ENCODE data around the gene UFC1. TPM values are rescaled to one million over a fixed set of nuclear protein-coding genes. Genes with fewer than 3 reads are reported as not detected.

UFC1 gene
- total RNA-seq, 1 donor from 2014 or later = 92.2 TPM

DNA sequence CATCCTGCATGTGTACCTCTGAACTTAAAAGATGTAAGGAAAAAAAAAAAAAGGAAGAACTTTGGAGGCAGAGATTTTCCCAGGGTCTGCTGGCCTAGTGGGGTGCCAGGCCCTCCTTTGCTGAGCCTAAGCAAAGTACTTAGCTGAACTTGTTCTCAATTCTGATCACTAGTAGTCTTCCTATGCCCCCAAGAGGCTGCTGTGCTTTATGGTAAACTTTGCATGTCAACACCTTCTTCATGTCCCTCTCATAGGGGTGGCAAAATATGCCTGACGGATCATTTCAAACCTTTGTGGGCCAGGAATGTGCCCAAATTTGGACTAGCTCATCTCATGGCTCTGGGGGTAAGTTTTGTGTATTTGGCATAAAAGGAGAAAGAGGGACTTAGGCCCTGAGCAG lies 4.1 kb downstream of the UFC1 start:
- DNase-seq = no peak
- H3K4me3 ChIP-seq = no peak overlapping the region
- intact Hi-C loops (cut with DNase I) = no loop called here
- H3K27me3 ChIP-seq (ENCODE audit: low read depth) = no peaks in the 10 kb centered on the region
- ATAC-seq = no peak
- H3K4me1 ChIP-seq = peaks cover 48% of the 10 kb centered on the region
- no peak overlapping the region for H3K27ac ChIP-seq
- no peaks in the 10 kb centered on the region for H3K9me3 ChIP-seq
- H3K36me3 ChIP-seq = peaks cover 40% of the 10 kb centered on the region
- TF ChIP-seq, protein P1, sequence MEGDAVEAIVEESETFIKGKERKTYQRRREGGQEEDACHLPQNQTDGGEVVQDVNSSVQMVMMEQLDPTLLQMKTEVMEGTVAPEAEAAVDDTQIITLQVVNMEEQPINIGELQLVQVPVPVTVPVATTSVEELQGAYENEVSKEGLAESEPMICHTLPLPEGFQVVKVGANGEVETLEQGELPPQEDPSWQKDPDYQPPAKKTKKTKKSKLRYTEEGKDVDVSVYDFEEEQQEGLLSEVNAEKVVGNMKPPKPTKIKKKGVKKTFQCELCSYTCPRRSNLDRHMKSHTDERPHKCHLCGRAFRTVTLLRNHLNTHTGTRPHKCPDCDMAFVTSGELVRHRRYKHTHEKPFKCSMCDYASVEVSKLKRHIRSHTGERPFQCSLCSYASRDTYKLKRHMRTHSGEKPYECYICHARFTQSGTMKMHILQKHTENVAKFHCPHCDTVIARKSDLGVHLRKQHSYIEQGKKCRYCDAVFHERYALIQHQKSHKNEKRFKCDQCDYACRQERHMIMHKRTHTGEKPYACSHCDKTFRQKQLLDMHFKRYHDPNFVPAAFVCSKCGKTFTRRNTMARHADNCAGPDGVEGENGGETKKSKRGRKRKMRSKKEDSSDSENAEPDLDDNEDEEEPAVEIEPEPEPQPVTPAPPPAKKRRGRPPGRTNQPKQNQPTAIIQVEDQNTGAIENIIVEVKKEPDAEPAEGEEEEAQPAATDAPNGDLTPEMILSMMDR (IDR thresholded peaks at IDR 0.05) = no peak

DNA sequence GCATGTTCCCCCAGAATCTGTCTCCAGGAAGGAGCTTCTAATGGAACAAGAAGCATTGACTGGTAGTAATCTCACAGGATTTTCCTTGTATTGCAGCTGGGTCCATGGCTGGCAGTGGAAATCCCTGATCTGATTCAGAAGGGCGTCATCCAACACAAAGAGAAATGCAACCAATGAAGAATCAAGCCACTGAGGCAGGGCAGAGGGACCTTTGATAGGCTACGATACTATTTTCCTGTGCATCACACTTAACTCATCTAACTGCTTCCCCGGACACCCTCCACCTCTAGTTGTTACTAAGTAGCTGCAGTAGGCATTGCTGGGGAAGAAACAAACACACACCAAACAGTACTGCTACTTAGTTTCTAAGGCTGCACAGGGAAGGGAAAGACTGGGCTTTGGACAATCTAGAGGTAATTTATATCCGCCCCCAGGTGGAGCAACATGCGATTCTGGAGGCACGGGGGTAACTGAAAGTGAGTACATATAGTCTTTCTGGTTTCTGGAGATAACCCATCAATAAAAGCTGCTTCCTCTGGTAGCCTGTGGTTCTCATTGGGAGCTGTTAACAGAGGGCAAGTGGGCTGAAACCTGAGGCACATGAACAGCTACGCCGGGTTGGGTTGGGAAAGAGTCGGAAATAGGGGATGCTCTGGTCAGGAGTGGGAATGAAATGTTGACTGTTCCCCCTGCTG lies 4.7 kb downstream of the UFC1 start:
- H3K36me3 ChIP-seq = peaks cover 46% of the 10 kb centered on the region

DNA sequence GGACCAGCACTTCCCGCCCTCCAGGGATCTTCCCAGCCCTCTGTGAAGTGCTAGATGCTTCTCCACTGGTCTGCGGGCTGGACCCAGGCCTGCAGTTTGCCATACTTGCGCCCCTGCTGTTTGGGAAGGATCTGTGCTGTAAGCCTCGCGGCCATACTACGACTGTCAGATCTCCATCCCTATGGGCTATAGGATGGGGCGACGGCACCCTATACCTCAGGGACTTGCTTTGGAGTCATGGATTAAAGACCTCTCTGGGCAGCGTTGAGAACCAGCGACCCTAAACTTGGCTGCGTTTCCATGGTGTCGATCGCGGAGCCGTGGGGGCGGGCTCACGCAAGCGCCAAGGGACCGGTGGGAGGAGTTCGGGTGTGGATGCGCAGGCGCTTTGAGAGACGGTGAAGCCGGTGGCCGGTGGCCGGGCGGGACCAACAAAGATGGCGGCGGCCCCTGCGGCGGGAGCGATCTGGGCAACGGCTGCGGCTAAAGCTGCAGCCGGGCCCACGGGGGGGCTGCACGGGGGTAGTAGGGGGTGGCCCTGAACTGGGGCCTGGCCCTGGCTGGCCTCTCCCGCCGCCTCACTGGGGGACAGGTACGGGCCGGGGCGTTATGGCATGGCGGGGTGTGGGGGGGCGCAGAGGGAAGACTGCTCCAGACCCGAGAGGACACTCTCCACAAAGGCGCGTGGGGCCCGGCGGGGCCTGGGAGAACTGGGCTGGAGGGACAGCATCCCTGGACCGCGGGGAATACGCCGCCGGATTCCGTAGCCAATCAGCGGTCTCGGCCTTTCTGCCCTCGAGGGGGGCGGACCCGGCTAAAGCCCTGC lies 5.5 kb downstream of the UFC1 start, which contains the start of gene USP21:
USP21 (plus strand) TSS at position 414 of the 826 bp plus-strand sequence. CDS start 1,141 bp downstream, outside the sequence.
- Histone ChIP-seq H3K27ac (peak within 1 kb of the TSS; percentile 88), H3K4me1 (peaks cover 43% of the 10 kb centered on the region), H3K27me3 (ENCODE audit: low read depth) (no peaks in the 10 kb centered on the region), H3K4me3 (peak within 1 kb of the TSS; percentile 98), H3K36me3 (peaks cover 53% of the 10 kb centered on the region), H3K9me3 (no peaks in the 10 kb centered on the region)
- DNase-seq (peak; percentile 94), ATAC-seq (peak; percentile 95 to 98)
- intact Hi-C loops (cut with DNase I) = no loop called here
- TF ChIP-seq, protein P1 (IDR thresholded peaks at IDR 0.05) = peak; percentile 9

More for the DNA sequence above, 4.7 kb downstream of the UFC1 start:
- H3K27ac ChIP-seq = peak overlapping the region; percentile 88
- H3K4me3 ChIP-seq = peak overlapping the region; percentile 98
- ATAC-seq (no peak), DNase-seq (no peak)
- intact Hi-C loops (cut with DNase I) = no loop called here
- no peaks in the 10 kb centered on the region for H3K27me3 ChIP-seq (ENCODE audit: low read depth)
- peaks cover 43% of the 10 kb centered on the region for H3K4me1 ChIP-seq
- H3K9me3 ChIP-seq = no peaks in the 10 kb centered on the region
- TF ChIP-seq, protein P1 (IDR thresholded peaks at IDR 0.05) = no peak

DNA sequence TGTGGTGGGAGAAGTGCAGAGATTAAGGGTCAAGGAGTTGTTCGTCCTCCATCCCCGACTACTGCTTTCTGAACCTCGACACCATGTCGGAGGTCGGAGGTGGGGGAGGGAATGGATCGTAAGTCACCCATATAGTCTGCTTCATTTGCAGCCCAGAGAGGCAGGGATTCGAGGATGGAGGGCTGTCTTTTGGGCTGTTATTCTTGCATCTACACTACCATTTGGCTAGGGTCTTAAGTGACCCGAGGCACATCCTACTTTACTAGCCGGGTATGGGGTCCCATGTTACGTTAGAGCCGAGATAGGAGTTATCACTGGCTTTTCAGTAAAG lies 6.1 kb downstream of the UFC1 start:
- intact Hi-C loops (cut with DNase I) = no loop called here
- DNase-seq = no peak
- TF ChIP-seq, protein P1 (IDR thresholded peaks at IDR 0.05) = no peak
- Histone ChIP-seq H3K4me3 (peak overlapping the region; percentile 98), H3K4me1 (peaks cover 39% of the 10 kb centered on the region), H3K9me3 (no peaks in the 10 kb centered on the region), H3K27me3 (ENCODE audit: low read depth) (no peaks in the 10 kb centered on the region), H3K27ac (peak overlapping the region; percentile 88), H3K36me3 (peaks cover 58% of the 10 kb centered on the region)
- ATAC-seq = no peak

DNA sequence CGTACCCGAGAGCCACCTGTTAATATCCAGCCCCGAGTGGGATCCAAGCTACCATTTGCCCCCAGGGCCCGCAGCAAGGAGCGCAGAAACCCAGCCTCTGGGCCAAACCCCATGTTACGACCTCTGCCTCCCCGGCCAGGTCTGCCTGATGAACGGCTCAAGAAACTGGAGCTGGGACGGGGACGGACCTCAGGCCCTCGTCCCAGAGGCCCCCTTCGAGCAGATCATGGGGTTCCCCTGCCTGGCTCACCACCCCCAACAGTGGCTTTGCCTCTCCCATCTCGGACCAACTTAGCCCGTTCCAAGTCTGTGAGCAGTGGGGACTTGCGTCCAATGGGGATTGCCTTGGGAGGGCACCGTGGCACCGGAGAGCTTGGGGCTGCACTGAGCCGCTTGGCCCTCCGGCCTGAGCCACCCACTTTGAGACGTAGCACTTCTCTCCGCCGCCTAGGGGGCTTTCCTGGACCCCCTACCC lies 6.9 kb downstream of the UFC1 start:
- H3K27me3 ChIP-seq (ENCODE audit: low read depth) = no peaks in the 10 kb centered on the region
- no peak for ATAC-seq
- H3K27ac ChIP-seq = no peak overlapping the region
- intact Hi-C loops (cut with DNase I) = no loop called here
- peaks cover 58% of the 10 kb centered on the region for H3K36me3 ChIP-seq
- H3K4me3 ChIP-seq = peak overlapping the region; percentile 98
- no peaks in the 10 kb centered on the region for H3K9me3 ChIP-seq
- H3K4me1 ChIP-seq = peaks cover 44% of the 10 kb centered on the region
- no peak for DNase-seq
- TF ChIP-seq, protein P1 (IDR thresholded peaks at IDR 0.05) = no peak
